AG20443 (cell line): Measurements from ENCODE around the gene CTPS2.

Experiments
- DNase-seq: peaks from one replicate; pipeline ENCODE4 v3.0.0; 2012; ENCODE audit warnings: low spot score, mixed read lengths

Gene CTPS2

DNA sequence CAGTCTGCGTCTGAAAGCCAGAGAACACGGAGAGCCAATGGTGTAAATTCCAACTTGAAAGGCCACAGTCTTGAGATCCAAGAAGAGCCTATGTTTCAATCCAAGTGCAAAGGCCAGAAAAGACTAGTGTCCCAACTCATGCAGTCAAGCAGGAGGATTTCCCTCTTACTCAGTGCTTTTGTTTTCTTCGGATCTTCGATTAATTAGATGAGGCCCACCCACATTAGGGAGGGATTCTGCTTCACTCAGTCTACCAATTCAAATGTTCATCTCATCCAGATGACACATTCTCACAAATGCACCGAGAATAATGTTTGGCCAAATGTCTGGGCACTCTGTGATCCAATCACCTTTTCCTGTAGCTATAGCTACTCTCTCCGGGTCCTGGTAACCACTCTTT lies 154.0 kb downstream of the CTPS2 start:
- DNase-seq: no peak

GRCh38 chrX:16552546-16552945 lies 159.9 kb downstream of the CTPS2 start:
- peak; percentile 17 for DNase-seq

DNA sequence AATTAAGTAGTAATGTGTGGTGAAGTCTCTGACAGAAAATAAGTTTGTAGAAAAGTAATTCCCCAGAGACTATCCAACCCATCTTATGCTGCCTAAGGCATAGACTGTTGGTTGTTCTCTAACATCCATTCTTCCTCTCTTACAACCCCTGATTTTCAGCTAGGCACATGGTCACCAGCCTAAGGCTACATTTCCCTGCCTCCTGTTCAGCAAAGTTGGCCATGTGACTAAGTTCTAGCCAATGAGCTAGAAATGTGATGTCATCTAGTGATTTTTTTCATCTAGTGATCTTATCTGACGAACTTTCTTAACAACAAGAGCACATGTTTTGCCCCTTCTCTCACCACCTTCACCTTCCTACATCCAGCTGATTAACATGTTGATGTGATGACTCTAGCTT lies 164.8 kb downstream of the CTPS2 start:
- no peak for DNase-seq

DNA sequence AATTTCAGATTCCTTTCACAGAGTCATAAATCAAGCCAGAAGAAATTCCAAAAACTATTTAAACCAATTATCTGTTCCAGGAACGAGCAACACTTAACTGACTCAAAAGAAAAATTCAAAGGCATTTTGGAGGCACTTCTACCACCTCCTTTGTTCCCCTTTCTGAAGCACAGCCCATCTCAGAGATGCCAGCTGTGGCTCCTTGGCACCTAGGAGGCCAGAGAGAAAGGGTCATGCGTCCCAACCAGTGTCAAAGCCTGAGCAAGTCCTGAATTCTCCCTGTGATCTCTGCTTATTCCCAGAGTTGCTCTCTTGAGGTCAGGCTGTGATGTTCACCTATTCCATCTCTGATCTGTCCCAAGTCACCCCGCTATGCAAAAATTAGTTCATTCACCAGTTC lies 167.5 kb downstream of the CTPS2 start:
- peak; percentile 6 for DNase-seq
